SJSA1 (cell line): ENCODE measurements around the gene KIF20B. TPM values are rescaled to one million over a fixed set of nuclear protein-coding genes. Genes with fewer than 3 reads are reported as not detected.

Experiments
- DNase-seq, 2 experiments: peaks; one replicate each; pipeline ENCODE4 v3.0.0-alpha.2; 2015 to 2020; ENCODE audit warnings: low spot score in 2 of 2, low read depth in 1 of 2
- H3K27ac ChIP-seq: fragments of 250-450 bp; sonication (Bioruptor Pico); 2 replicates; pipeline ENCODE4 v1.5.1; 2020; ENCODE audit warnings: mild to moderate bottlenecking, moderate library complexity
- H3K27me3 ChIP-seq: fragments of 250-450 bp; sonication (Bioruptor Pico); replicated peaks from 2 replicates; pipeline ENCODE4 v1.5.1; 2020; ENCODE audit warnings: mild to moderate bottlenecking, moderate library complexity
- H3K36me3 ChIP-seq: fragments of 250-450 bp; sonication (Bioruptor Pico); 2 replicates; pipeline ENCODE4 v1.5.1; 2020; ENCODE audit warnings: mild to moderate bottlenecking
- H3K4me1 ChIP-seq: fragments of 250-450 bp; sonication (Bioruptor Pico); replicated peaks from 2 replicates; pipeline ENCODE4 v1.6.1; 2021; ENCODE audit warnings: mild to moderate bottlenecking
- H3K4me3 ChIP-seq: fragments of 250-450 bp; sonication (Bioruptor Pico); 2 replicates; pipeline ENCODE4 v1.5.1; 2020; ENCODE audit warnings: mild to moderate bottlenecking
- H3K9me3 ChIP-seq: fragments of 250-450 bp; sonication (Bioruptor Pico); replicated peaks from 2 replicates; pipeline ENCODE4 v1.5.1; 2020; ENCODE audit warnings: mild to moderate bottlenecking
- total RNA-seq: library from RNA; depleted of rRNA; stranded (reverse); fragments of >200 nt; shearing (Covaris generic); gene quantifications from 2 replicates; pipeline ENCODE4 v1.2.3, GENCODE V29; 2014

The KIF20B gene
- total RNA-seq, 1 experiment from 2014 or later: 47.6 TPM

GRCh38 chr10:89668386-89669071, 32.9 kb upstream of the KIF20B start:
- Histone ChIP-seq H3K27ac (no peak overlapping the region), H3K27me3 (no peaks in the 10 kb centered on the region; the same call in 1 of the 2 replicates), H3K4me1 (no peaks in the 10 kb centered on the region; the same call in 1 of the 2 replicates), H3K36me3 (no peaks in the 10 kb centered on the region), H3K9me3 (no peaks in the 10 kb centered on the region), H3K4me3 (no peak overlapping the region)
- DNase-seq: no peak

- H3K27ac ChIP-seq: no peak overlapping the region
- no peaks in the 10 kb centered on the region for H3K27me3 ChIP-seq
- DNase-seq: no peak
- H3K36me3 ChIP-seq: no peaks in the 10 kb centered on the region
- H3K4me1 ChIP-seq: no peaks in the 10 kb centered on the region; the same call in 1 of the 2 replicates
- no peaks in the 10 kb centered on the region for H3K9me3 ChIP-seq
- H3K4me3 ChIP-seq: no peak overlapping the region
Measured at GRCh38 chr10:89669985-89670384, 31.4 kb upstream of the KIF20B start.

GRCh38 chr10:89670926-89671325, 30.5 kb upstream of the KIF20B start:
- H3K36me3 ChIP-seq: no peaks in the 10 kb centered on the region
- no peaks in the 10 kb centered on the region for H3K9me3 ChIP-seq
- DNase-seq: no peak
- H3K27ac ChIP-seq: no peak overlapping the region
- H3K4me1 ChIP-seq: no peaks in the 10 kb centered on the region; the same call in 1 of the 2 replicates
- no peaks in the 10 kb centered on the region for H3K27me3 ChIP-seq
- no peak overlapping the region for H3K4me3 ChIP-seq

- Histone ChIP-seq H3K27ac (no peak overlapping the region), H3K4me1 (no peaks in the 10 kb centered on the region), H3K9me3 (no peaks in the 10 kb centered on the region), H3K36me3 (no peaks in the 10 kb centered on the region), H3K27me3 (no peaks in the 10 kb centered on the region), H3K4me3 (no peak overlapping the region)
- no peak for DNase-seq
Measured at GRCh38 chr10:89677341-89677740, 24.0 kb upstream of the KIF20B start.

- Histone ChIP-seq H3K4me1 (no peaks in the 10 kb centered on the region), H3K9me3 (no peaks in the 10 kb centered on the region), H3K4me3 (no peak overlapping the region), H3K27me3 (no peaks in the 10 kb centered on the region), H3K36me3 (no peaks in the 10 kb centered on the region), H3K27ac (no peak overlapping the region)
- no peak for DNase-seq
Measured at GRCh38 chr10:89679986-89680385, 21.4 kb upstream of the KIF20B start.

GRCh38 chr10:89683883-89684282, 17.5 kb upstream of the KIF20B start:
- Histone ChIP-seq H3K4me3 (no peak overlapping the region), H3K36me3 (no peaks in the 10 kb centered on the region), H3K9me3 (no peaks in the 10 kb centered on the region), H3K4me1 (no peaks in the 10 kb centered on the region), H3K27me3 (no peaks in the 10 kb centered on the region), H3K27ac (no peak overlapping the region)
- DNase-seq: no peak

- no peak overlapping the region for H3K27ac ChIP-seq
- no peaks in the 10 kb centered on the region for H3K36me3 ChIP-seq
- no peak for DNase-seq
- H3K4me3 ChIP-seq: no peak overlapping the region
- H3K27me3 ChIP-seq: no peaks in the 10 kb centered on the region
- H3K4me1 ChIP-seq: no peaks in the 10 kb centered on the region
- no peaks in the 10 kb centered on the region for H3K9me3 ChIP-seq
Measured at GRCh38 chr10:89684604-89685003, 16.8 kb upstream of the KIF20B start.

GRCh38 chr10:89685936-89686335, 15.5 kb upstream of the KIF20B start:
- no peaks in the 10 kb centered on the region for H3K27me3 ChIP-seq
- no peak overlapping the region for H3K27ac ChIP-seq
- no peak overlapping the region for H3K4me3 ChIP-seq
- H3K36me3 ChIP-seq: no peaks in the 10 kb centered on the region
- DNase-seq: no peak
- H3K4me1 ChIP-seq: no peaks in the 10 kb centered on the region
- no peaks in the 10 kb centered on the region for H3K9me3 ChIP-seq

- no peak overlapping the region for H3K4me3 ChIP-seq
Measured at GRCh38 chr10:89690027-89690426, 11.4 kb upstream of the KIF20B start.

GRCh38 chr10:89692416-89692815, 9.0 kb upstream of the KIF20B start:
- no peak for DNase-seq
- Histone ChIP-seq H3K36me3 (no peaks in the 10 kb centered on the region), H3K4me3 (no peak overlapping the region), H3K4me1 (no peaks in the 10 kb centered on the region), H3K9me3 (no peaks in the 10 kb centered on the region), H3K27me3 (no peaks in the 10 kb centered on the region), H3K27ac (no peak overlapping the region)

More at GRCh38 chr10:89690027-89690426, 11.4 kb upstream of the KIF20B start:
- Histone ChIP-seq H3K4me1 (no peaks in the 10 kb centered on the region), H3K27me3 (no peaks in the 10 kb centered on the region), H3K9me3 (no peaks in the 10 kb centered on the region), H3K36me3 (no peaks in the 10 kb centered on the region), H3K27ac (no peak overlapping the region)
- DNase-seq: no peak

GRCh38 chr10:89693176-89693575, 8.2 kb upstream of the KIF20B start:
- no peak for DNase-seq
- Histone ChIP-seq H3K9me3 (no peaks in the 10 kb centered on the region), H3K27me3 (no peaks in the 10 kb centered on the region), H3K4me3 (no peak overlapping the region), H3K4me1 (no peaks in the 10 kb centered on the region), H3K36me3 (no peaks in the 10 kb centered on the region), H3K27ac (no peak overlapping the region)

- no peaks in the 10 kb centered on the region for H3K4me1 ChIP-seq
- no peak overlapping the region for H3K27ac ChIP-seq
- no peaks in the 10 kb centered on the region for H3K36me3 ChIP-seq
- no peaks in the 10 kb centered on the region for H3K9me3 ChIP-seq
- no peak for DNase-seq
- no peak overlapping the region for H3K4me3 ChIP-seq
- H3K27me3 ChIP-seq: no peaks in the 10 kb centered on the region
Measured at GRCh38 chr10:89695307-89695706, 6.1 kb upstream of the KIF20B start.

- no peaks in the 10 kb centered on the region for H3K9me3 ChIP-seq
Measured at GRCh38 chr10:89697946-89698345, 3.4 kb upstream of the KIF20B start.

GRCh38 chr10:89699581-89700064, 1.8 kb upstream of the KIF20B start:
- no peak overlapping the region for H3K27ac ChIP-seq
- no peaks in the 10 kb centered on the region for H3K27me3 ChIP-seq
- H3K4me3 ChIP-seq: no peak overlapping the region
- no peaks in the 10 kb centered on the region for H3K9me3 ChIP-seq
- H3K4me1 ChIP-seq: 0 out of 2 replicates have a peak, but pooled peaks cover 4% of the 10 kb centered on the region
- no peak for DNase-seq
- 0 out of 2 replicates have a peak, but pooled peaks cover 9% of the 10 kb centered on the region for H3K36me3 ChIP-seq

More at GRCh38 chr10:89697946-89698345, 3.4 kb upstream of the KIF20B start:
- no peak overlapping the region for H3K27ac ChIP-seq
- DNase-seq: no peak
- H3K4me1 ChIP-seq: 0 out of 2 replicates have a peak, but pooled peaks cover 4% of the 10 kb centered on the region
- H3K27me3 ChIP-seq: no peaks in the 10 kb centered on the region
- no peak overlapping the region for H3K4me3 ChIP-seq
- H3K36me3 ChIP-seq: 0 out of 2 replicates have a peak, but pooled peaks cover 9% of the 10 kb centered on the region
